HepG2 (cell line): ENCODE data around the gene KLHDC4. TPM values are rescaled to one million over a fixed set of nuclear protein-coding genes. Genes with fewer than 3 reads are reported as not detected.

ENCODE experiments used
- CCDC6 ChIP-seq: sonication (generic); formaldehyde crosslinking; IDR thresholded peaks from 2 replicates; pipeline ENCODE4 v1.8.1; 2022; ENCODE audit warnings: mild to moderate bottlenecking, missing genetic modification reagents, moderate library complexity
- DNMT1 ChIP-seq: sonication (generic); formaldehyde crosslinking; IDR thresholded peaks from 2 replicates; pipeline ENCODE4 v1.5.1; 2020; ENCODE audit warnings: mild to moderate bottlenecking, missing genetic modification reagents
- HOXA5 ChIP-seq: sonication (generic); formaldehyde crosslinking; IDR thresholded peaks from 2 replicates; pipeline ENCODE4 v1.4.0; 2020; ENCODE audit warnings: missing genetic modification reagents
- KMT2A ChIP-seq: sonication (generic); formaldehyde crosslinking; IDR thresholded peaks from 2 replicates; pipeline ENCODE4 v1.4.0; 2020; ENCODE audit warnings: missing genetic modification reagents
- MAZ ChIP-seq, 2 experiments: sonication (generic) in 1 of 2; formaldehyde crosslinking in 1 of 2; IDR thresholded peaks; 2 replicates each; pipeline versions ENCODE4 v1.5.0 to v1.6.1; 2012 to 2020; ENCODE audit warnings: low read depth in 2 of 2, mild to moderate bottlenecking in 2 of 2, borderline replicate concordance in 1 of 2, improper control_type of control experiment in 1 of 2, low read length in 1 of 2, missing genetic modification reagents in 1 of 2, moderate library complexity in 1 of 2
- MED1 ChIP-seq: sonication (generic); formaldehyde crosslinking; IDR thresholded peaks from 2 replicates; pipeline ENCODE4 v1.4.0; 2020; ENCODE audit warnings: missing genetic modification reagents
- MXI1 ChIP-seq: IDR thresholded peaks from 3 replicates; pipeline ENCODE4 v1.6.1; 2012; ENCODE audit warnings: low read depth, low read length, inconsistent platforms, borderline replicate concordance
- POGZ ChIP-seq: sonication (generic); formaldehyde crosslinking; IDR thresholded peaks from 2 replicates; pipeline ENCODE4 v1.4.0; 2020; ENCODE audit warnings: mild to moderate bottlenecking, missing genetic modification reagents
- RBAK ChIP-seq: sonication (generic); formaldehyde crosslinking; IDR thresholded peaks from 2 replicates; pipeline ENCODE4 v1.5.1; 2020; ENCODE audit warnings: mild to moderate bottlenecking, missing genetic modification reagents
- RFXAP ChIP-seq: sonication (generic); formaldehyde crosslinking; IDR thresholded peaks from 2 replicates; pipeline ENCODE4 v1.4.0; 2020; ENCODE audit warnings: missing genetic modification reagents, borderline replicate concordance
- RXRB ChIP-seq: IDR thresholded peaks from 2 replicates; pipeline ENCODE4 v1.6.1; 2016; ENCODE audit warnings: borderline replicate concordance, missing genetic modification reagents, missing compliant biosample characterization
- SP1 ChIP-seq, 2 experiments: fragments of 450-650 bp in 1 of 2; sonication (generic) in 1 of 2; formaldehyde crosslinking in 1 of 2; IDR thresholded peaks; 2 replicates each; pipeline versions ENCODE4 v1.4.0 to v1.6.1; 2016 to 2020; ENCODE audit warnings: missing genetic modification reagents in 1 of 2
- XRCC5 ChIP-seq: fragments of 200-400 bp; formaldehyde crosslinking; optimal IDR thresholded peaks from 2 replicates; pipeline ENCODE3; 2017; ENCODE audit warnings: mild to moderate bottlenecking, low read length
- ZBTB38 ChIP-seq: sonication (generic); formaldehyde crosslinking; IDR thresholded peaks from 2 replicates; pipeline ENCODE4 v1.5.1; 2020; ENCODE audit warnings: mild to moderate bottlenecking, missing genetic modification reagents
- ZFX ChIP-seq: sonication (generic); formaldehyde crosslinking; IDR thresholded peaks from 2 replicates; pipeline ENCODE4 v1.4.0; 2020; ENCODE audit warnings: mild to moderate bottlenecking, low read depth, missing genetic modification reagents, moderate library complexity
- ZNF263 ChIP-seq: sonication (generic); formaldehyde crosslinking; IDR thresholded peaks from 2 replicates; pipeline ENCODE4 v1.4.0; 2020; ENCODE audit warnings: missing genetic modification reagents
- ZSCAN31 ChIP-seq: sonication (generic); formaldehyde crosslinking; IDR thresholded peaks from 2 replicates; pipeline ENCODE4 v1.5.0; 2020; ENCODE audit warnings: low read depth, mild to moderate bottlenecking, missing genetic modification reagents
- polyA plus RNA-seq, 8 experiments: library from polyadenylated mRNA; depleted of rRNA in 3 of 8; stranded (reverse) in 7 of 8; unstranded in 1 of 8; fragments of >200 nt; fragmentation: Illumina TruSeq in 4 of 8; extraction: Trizol in 4 of 8; gene quantifications; 2 replicates each; pipeline versions ENCODE4 v1.2.1 to v1.2.3, GENCODE V29; 2011 to 2016; ENCODE audit warnings: low read depth in 4 of 8, missing spikeins in 1 of 8, mixed read lengths in 1 of 8; ENCODE audit not compliant: insufficient read depth in 1 of 8
- total RNA-seq, 5 experiments: library from RNA; depleted of rRNA; stranded (reverse); fragments of >200 nt; fragmentation: Illumina TruSeq; extraction: Trizol; gene quantifications; 2 replicates each; pipeline ENCODE4 v1.2.3, GENCODE V29; 2016; ENCODE audit warnings: low read depth in 1 of 5
- TF ChIP-seq, protein P1 (sequence below), 2 experiments: sonication (generic) in 1 of 2; formaldehyde crosslinking in 1 of 2; IDR thresholded peaks; 2 replicates each; pipeline versions ENCODE4 v1.4.0 to v1.6.1; 2018 to 2020; ENCODE audit warnings: missing genetic modification reagents in 2 of 2, borderline replicate concordance in 1 of 2, low read depth in 1 of 2, mild to moderate bottlenecking in 1 of 2, missing biosample characterization in 1 of 2
- TF ChIP-seq, protein P2 (sequence below): sonication (generic); formaldehyde crosslinking; IDR thresholded peaks from 2 replicates; pipeline ENCODE4 v1.4.0; 2020; ENCODE audit warnings: missing genetic modification reagents, borderline replicate concordance
- TF ChIP-seq, protein P3 (sequence below): IDR thresholded peaks from 2 replicates; pipeline ENCODE4 v1.6.1; 2016; ENCODE audit warnings: low read depth, borderline replicate concordance
- TF ChIP-seq, protein P4 (sequence below): sonication (generic); formaldehyde crosslinking; IDR thresholded peaks from 2 replicates; pipeline ENCODE4 v1.5.0; 2020; ENCODE audit warnings: mild to moderate bottlenecking, missing genetic modification reagents, borderline replicate concordance

KLHDC4 gene
- total and polyA plus RNA-seq, 2 of the 13 experiments (the other 11 are each of a cell fraction or from before 2014, with no cell fraction given) = 18.7 to 31.8 TPM

DNA sequence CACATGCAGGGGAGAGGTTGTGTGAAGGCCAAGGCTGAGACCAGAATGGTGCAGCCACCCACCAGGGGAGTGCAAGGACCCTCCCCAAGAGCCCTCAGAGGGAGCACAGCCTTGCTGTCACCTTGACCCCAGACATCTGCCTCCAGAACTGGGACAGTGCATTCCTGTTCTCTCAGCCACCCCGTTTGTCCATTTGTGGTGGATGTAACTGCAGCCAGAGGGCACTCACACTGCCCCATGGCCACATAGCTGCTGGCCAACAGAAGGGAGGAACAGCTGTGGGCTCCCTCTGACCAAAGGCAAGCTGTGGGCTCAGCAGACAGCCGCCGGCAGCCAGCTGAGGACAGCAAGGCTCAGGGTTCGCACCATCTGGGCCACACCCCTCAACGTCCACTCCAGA lies 49.8 kb upstream of the KLHDC4 start (continued):
- TF ChIP-seq DNMT1 (peak; percentile 49; the same call in 1 of the 2 replicates), RXRB (peak; percentile 74), ZNF263 (CRISPR knock-in tag) (peak; percentile 80), XRCC5 (peak; percentile 84), KMT2A (no peak), MAZ (IDR thresholded peaks at IDR 0.05; ENCODE audit: borderline replicate concordance, low read depth, low read length) (no peak), MAZ (CRISPR knock-in tag; IDR thresholded peaks at IDR 0.05; ENCODE audit: low read depth) (peak; percentile 43; the same call in 1 of the 2 replicates), RBAK (CRISPR knock-in tag) (no peak), MED1 (peak; percentile 80), POGZ (CRISPR knock-in tag) (peak; percentile 40; the same call in 1 of the 2 replicates), SP1 (IDR thresholded peaks at IDR 0.05) (no peak), SP1 (CRISPR knock-in tag; IDR thresholded peaks at IDR 0.05) (0 out of 2 replicates have a peak, but pooled peaks have one; percentile 17), CCDC6 (CRISPR knock-in tag) (peak; percentile 30; the same call in 1 of the 2 replicates), ZFX (CRISPR knock-in tag) (peak; percentile 44; the same call in 1 of the 2 replicates), ZBTB38 (CRISPR knock-in tag) (peak; percentile 59; the same call in 1 of the 2 replicates), HOXA5 (CRISPR knock-in tag) (0 out of 2 replicates have a peak, but pooled peaks have one; percentile 42), ZSCAN31 (CRISPR knock-in tag) (peak; percentile 74; the same call in 1 of the 2 replicates), MXI1 (peak; percentile 15; the same call in 1 of the 3 replicates), RFXAP (no peak)
- TF ChIP-seq, protein P1, sequence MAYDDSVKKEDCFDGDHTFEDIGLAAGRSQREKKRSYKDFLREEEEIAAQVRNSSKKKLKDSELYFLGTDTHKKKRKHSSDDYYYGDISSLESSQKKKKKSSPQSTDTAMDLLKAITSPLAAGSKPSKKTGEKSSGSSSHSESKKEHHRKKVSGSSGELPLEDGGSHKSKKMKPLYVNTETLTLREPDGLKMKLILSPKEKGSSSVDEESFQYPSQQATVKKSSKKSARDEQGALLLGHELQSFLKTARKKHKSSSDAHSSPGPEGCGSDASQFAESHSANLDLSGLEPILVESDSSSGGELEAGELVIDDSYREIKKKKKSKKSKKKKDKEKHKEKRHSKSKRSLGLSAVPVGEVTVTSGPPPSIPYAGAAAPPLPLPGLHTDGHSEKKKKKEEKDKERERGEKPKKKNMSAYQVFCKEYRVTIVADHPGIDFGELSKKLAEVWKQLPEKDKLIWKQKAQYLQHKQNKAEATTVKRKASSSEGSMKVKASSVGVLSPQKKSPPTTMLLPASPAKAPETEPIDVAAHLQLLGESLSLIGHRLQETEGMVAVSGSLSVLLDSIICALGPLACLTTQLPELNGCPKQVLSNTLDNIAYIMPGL (CRISPR knock-in tag; IDR thresholded peaks at IDR 0.05; ENCODE audit: borderline replicate concordance in 1 of 2, low read depth in 1 of 2) = peak; percentile 65 to 66; a peak in 2 of 4 replicates
- TF ChIP-seq, protein P2, sequence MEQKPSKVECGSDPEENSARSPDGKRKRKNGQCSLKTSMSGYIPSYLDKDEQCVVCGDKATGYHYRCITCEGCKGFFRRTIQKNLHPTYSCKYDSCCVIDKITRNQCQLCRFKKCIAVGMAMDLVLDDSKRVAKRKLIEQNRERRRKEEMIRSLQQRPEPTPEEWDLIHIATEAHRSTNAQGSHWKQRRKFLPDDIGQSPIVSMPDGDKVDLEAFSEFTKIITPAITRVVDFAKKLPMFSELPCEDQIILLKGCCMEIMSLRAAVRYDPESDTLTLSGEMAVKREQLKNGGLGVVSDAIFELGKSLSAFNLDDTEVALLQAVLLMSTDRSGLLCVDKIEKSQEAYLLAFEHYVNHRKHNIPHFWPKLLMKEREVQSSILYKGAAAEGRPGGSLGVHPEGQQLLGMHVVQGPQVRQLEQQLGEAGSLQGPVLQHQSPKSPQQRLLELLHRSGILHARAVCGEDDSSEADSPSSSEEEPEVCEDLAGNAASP (CRISPR knock-in tag) = peak; percentile 57; the same call in 1 of the 2 replicates
- TF ChIP-seq, protein P3, sequence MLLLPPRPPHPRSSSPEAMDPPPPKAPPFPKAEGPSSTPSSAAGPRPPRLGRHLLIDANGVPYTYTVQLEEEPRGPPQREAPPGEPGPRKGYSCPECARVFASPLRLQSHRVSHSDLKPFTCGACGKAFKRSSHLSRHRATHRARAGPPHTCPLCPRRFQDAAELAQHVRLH (CRISPR knock-in tag) = no peak
- TF ChIP-seq, protein P4, sequence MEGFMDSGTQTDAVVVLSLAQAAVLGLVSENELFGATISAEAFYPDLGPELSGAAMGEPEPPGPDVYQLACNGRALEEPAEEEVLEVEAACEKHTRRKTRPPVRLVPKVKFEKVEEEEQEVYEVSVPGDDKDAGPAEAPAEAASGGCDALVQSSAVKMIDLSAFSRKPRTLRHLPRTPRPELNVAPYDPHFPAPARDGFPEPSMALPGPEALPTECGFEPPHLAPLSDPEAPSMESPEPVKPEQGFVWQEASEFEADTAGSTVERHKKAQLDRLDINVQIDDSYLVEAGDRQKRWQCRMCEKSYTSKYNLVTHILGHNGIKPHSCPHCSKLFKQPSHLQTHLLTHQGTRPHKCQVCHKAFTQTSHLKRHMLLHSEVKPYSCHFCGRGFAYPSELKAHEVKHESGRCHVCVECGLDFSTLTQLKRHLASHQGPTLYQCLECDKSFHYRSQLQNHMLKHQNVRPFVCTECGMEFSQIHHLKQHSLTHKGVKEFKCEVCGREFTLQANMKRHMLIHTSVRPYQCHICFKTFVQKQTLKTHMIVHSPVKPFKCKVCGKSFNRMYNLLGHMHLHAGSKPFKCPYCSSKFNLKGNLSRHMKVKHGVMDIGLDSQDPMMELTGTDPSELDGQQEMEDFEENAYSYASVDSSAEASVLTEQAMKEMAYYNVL (CRISPR knock-in tag) = no peak; the same call in 1 of the 2 replicates
